ENCODE results near the gene CLTCL1. TPM values are rescaled to one million over a fixed set of nuclear protein-coding genes. Genes with fewer than 3 reads are reported as not detected.

CLTCL1 gene
- total RNA-seq, 1 donor from 2014 or later, result 6.8 TPM

DNA sequence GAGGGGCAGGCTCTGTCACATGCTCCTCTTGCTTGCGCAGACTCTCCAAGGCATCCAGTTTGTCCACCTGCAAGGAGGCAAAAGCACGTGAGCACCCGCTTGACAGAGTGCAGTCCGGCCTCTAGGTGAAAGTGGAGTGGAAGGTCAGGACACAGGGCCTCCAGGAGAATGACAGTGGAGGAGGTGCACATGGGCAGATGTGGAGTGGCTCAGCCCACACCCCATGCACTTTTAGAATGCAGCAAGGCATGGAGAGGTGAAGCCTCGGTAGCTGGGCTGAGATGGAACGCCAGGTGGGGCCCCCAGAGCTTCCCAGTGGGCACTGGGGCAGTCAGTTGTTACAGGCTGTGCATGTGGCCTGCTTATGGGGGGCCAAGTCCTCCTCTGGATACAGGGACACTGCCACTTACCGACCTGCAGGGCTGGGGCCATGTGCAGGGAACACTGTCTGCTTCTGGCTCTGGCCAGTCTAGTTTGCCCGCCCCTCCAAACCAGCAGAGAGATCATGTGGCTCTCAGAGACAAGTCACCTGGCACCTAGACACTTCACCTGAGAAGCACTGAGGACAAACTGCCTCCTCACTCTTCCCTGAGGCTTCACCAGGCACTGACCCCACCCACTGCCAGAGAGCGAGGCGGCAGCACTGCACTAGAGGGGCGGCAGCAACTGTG, 110.6 kb downstream of the CLTCL1 start:
- Histone ChIP-seq H3K27ac (no peak overlapping the region), H3K9me3 (no peaks in the 10 kb centered on the region), H3K4me3 (no peak overlapping the region), H3K27me3 (ENCODE audit: low read depth) (no peaks in the 10 kb centered on the region), H3K36me3 (peaks cover 10% of the 10 kb centered on the region), H3K4me1 (peaks cover 19% of the 10 kb centered on the region)
- DNase-seq (no peak), ATAC-seq (no peak)
- intact Hi-C loops (cut with DNase I), result no loop called here
- TF ChIP-seq, protein P1, sequence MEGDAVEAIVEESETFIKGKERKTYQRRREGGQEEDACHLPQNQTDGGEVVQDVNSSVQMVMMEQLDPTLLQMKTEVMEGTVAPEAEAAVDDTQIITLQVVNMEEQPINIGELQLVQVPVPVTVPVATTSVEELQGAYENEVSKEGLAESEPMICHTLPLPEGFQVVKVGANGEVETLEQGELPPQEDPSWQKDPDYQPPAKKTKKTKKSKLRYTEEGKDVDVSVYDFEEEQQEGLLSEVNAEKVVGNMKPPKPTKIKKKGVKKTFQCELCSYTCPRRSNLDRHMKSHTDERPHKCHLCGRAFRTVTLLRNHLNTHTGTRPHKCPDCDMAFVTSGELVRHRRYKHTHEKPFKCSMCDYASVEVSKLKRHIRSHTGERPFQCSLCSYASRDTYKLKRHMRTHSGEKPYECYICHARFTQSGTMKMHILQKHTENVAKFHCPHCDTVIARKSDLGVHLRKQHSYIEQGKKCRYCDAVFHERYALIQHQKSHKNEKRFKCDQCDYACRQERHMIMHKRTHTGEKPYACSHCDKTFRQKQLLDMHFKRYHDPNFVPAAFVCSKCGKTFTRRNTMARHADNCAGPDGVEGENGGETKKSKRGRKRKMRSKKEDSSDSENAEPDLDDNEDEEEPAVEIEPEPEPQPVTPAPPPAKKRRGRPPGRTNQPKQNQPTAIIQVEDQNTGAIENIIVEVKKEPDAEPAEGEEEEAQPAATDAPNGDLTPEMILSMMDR (IDR thresholded peaks at IDR 0.05), result no peak

DNA sequence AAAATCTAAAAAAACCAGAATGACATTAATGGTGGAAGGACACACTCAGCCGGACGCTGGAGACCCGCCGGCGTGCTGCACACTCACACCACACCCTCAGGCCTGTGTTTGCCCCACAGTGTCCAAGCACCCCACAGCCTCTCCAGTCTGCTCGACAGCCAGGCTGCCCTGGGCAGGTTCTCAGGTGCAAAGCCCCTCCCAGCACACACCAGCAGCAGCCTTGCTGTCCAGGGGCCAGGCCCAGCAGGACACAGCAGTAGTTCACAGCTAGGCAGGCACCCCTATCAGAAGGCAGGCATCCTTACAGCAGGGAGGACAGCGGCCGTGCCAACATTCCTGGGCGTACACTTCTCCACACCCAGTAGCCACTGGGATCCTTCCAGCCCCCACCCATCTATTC, 111.3 kb downstream of the CLTCL1 start:
- DNase-seq (no peak), ATAC-seq (no peak)
- Histone ChIP-seq H3K4me3 (no peak overlapping the region), H3K27me3 (ENCODE audit: low read depth) (no peaks in the 10 kb centered on the region), H3K36me3 (peaks cover 13% of the 10 kb centered on the region), H3K4me1 (peaks cover 19% of the 10 kb centered on the region), H3K9me3 (no peaks in the 10 kb centered on the region), H3K27ac (no peak overlapping the region)
- intact Hi-C loops (cut with DNase I), result no loop called here
- TF ChIP-seq, protein P1 (IDR thresholded peaks at IDR 0.05), result no peak

DNA sequence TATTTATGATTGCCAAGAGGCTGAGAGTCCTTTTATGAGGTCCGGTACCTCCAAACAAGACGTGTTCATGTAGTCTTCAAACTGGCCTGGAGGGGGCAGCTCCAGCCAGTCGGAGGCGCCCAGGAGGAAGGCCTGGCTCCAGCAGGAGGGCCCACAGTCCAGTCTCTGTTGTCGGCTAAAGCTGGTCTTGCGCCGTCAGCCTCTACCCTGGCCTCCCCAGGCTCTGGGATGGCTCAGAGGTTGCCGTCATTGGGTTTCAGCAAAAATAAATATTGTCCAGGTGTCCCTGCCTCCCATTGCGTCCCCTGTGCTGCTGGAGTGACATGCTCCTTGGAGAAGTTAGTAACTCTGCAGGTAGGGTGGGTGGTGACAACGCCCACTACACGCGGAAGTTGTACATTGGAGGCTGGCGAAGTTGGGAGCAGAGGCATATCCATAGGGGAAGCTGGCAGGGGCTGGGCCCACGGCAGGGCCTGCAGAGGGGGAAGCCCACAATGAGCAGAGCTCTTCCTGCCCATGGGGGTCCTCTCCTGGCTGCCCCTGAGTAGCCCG, 111.9 kb downstream of the CLTCL1 start:
- Histone ChIP-seq H3K4me3 (peak overlapping the region; percentile 81), H3K27ac (peak overlapping the region; percentile 88), H3K4me1 (peaks cover 23% of the 10 kb centered on the region), H3K9me3 (no peaks in the 10 kb centered on the region), H3K27me3 (ENCODE audit: low read depth) (no peaks in the 10 kb centered on the region), H3K36me3 (peaks cover 13% of the 10 kb centered on the region)
- TF ChIP-seq, protein P1 (IDR thresholded peaks at IDR 0.05), result peak; percentile 68
- DNase-seq, result peak; percentile 83
- intact Hi-C loops (cut with DNase I), result no loop called here
- ATAC-seq, result peak; percentile 88 to 89

DNA sequence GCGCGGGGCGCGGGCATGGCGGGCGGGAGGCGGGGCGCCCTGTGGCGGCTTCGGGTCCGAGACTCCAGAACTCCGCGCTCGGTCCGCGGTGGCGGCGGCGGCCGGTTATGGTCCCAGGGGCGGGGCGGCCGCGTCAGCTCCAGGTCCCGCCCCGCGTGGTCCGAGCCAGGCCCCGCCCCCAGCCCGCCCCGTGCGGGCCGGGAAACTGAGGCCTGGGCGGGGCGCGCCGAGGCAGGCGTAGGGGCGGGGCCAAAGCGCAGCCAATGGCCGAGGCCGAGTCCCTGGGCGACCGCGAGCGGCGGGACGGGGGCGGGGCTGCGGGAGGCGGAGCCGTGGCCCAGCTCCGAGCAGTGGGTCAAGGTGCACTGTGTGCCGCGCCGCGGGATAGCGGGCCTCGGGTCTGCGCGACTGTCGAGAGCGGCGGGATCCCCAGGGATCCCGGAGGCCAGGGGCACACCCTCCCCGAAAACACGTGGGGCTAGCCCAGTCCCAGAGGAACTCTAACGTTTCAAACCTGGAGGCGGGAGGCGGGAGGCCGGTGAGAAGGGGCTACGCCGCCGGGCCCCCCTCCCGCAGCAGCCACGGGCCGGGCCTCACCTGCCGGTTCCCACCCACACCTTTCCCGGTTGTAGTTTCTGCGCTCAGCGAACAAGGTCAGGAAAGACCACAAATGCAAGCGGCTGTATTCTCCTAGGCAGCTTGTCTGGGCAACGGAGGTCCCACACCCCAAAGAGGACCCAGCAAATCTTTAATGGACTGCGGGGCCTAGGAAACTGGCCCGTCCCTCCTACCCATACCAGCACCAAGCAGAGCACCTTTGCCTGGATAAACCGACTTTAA, 112.6 kb downstream of the CLTCL1 start, which contains the start of gene SLC25A1:
TSS of gene SLC25A1 (minus strand) at position 80 of the 840 bp plus-strand sequence. CDS start at position 17, 63 bp downstream.
- no peaks in the 10 kb centered on the region for H3K27me3 ChIP-seq (ENCODE audit: low read depth)
- intact Hi-C loops (cut with DNase I), result no loop called here
- no peaks in the 10 kb centered on the region for H3K9me3 ChIP-seq
- peaks cover 28% of the 10 kb centered on the region for H3K4me1 ChIP-seq
- ATAC-seq, result peak; percentile 94 to 95
- H3K4me3 ChIP-seq, result peak within 1 kb of the TSS; percentile 81
- TF ChIP-seq, protein P1 (IDR thresholded peaks at IDR 0.05), result no peak
- DNase-seq, result peak; percentile 94
- H3K36me3 ChIP-seq, result peaks cover 13% of the 10 kb centered on the region
- H3K27ac ChIP-seq, result peak within 1 kb of the TSS; percentile 88

DNA sequence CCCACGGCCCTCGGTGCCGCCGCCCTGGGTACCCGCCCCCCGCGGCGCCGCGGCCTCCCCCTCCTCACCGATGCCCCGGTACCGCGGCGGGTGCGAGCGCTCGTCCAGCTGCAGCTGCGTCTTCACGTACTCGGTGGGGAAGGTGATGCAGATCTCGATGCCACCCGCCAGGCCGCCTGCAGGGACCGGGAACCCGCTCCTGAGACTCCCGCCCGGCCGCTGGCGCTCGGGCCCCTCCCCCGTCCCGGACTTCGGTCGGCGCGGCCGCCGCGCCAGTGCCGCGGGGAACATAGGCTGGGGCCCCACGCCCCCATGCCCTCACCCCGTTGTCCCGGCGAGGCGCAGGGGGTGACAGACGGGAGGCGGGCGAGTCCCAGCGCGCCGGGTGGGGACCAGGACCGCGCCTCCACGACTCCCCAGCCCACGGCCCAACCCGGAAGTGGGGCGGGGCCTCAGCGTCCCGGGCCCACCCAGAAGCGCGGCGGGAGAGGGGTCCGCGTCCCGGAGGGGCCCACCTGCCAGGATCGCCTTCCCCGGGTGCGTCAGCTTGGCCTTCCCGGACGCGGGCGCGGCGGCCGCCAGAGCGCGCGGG, 113.4 kb downstream of the CLTCL1 start:
- H3K9me3 ChIP-seq, result no peaks in the 10 kb centered on the region
- peaks cover 34% of the 10 kb centered on the region for H3K4me1 ChIP-seq
- peak overlapping the region; percentile 88 for H3K27ac ChIP-seq
- H3K27me3 ChIP-seq (ENCODE audit: low read depth), result no peaks in the 10 kb centered on the region
- ATAC-seq (peak; percentile 6 to 28), DNase-seq (peak; percentile 74)
- H3K4me3 ChIP-seq, result peak overlapping the region; percentile 81
- peaks cover 13% of the 10 kb centered on the region for H3K36me3 ChIP-seq
- intact Hi-C loops (cut with DNase I), result no loop called here
- TF ChIP-seq, protein P1 (IDR thresholded peaks at IDR 0.05), result no peak
